ENCODE data around the gene ZBTB2. TPM values are rescaled to one million over a fixed set of nuclear protein-coding genes. Genes with fewer than 3 reads are reported as not detected.

Gene ZBTB2
- total RNA-seq, 2 donors from 2014 or later, result 11.4 to 15.2 TPM

- DNase-seq, result peak; percentile 39
- Histone ChIP-seq H3K27ac (ENCODE audit: low read depth, low read length) (peak overlapping the region; percentile 38), H3K4me3 (ENCODE audit: low read length) (no peak overlapping the region), H3K4me1 (ENCODE audit: control insufficient read depth, insufficient read depth, low read length) (peaks cover 7% of the 10 kb centered on the region), H3K9me3 (ENCODE audit: control insufficient read depth, low read length) (peaks cover 5% of the 10 kb centered on the region), H3K27me3 (ENCODE audit: control insufficient read depth, insufficient read depth, low read length, poor library complexity, severe bottlenecking) (no peaks in the 10 kb centered on the region), H3K36me3 (ENCODE audit: control insufficient read depth, insufficient read depth, low read length) (peaks cover 44% of the 10 kb centered on the region), H3K9ac (ENCODE audit: extremely low read depth, low read length, poor library complexity, severe bottlenecking) (no peak overlapping the region)
- H3K4me1 Mint-ChIP-seq, result peaks cover 7% of the 10 kb centered on the region
- H3K36me3 Mint-ChIP-seq (ENCODE audit: low read depth), result peaks cover 34% of the 10 kb centered on the region
- WGBS, 2 experiments (ENCODE audit: insufficient coverage in 1 of 2, insufficient read length in 1 of 2), result 93 to 97% methylated on average over 5 of the region's 5 CpGs
- H3K4me3 Mint-ChIP-seq, result no peak overlapping the region
- TF ChIP-seq, protein P1, sequence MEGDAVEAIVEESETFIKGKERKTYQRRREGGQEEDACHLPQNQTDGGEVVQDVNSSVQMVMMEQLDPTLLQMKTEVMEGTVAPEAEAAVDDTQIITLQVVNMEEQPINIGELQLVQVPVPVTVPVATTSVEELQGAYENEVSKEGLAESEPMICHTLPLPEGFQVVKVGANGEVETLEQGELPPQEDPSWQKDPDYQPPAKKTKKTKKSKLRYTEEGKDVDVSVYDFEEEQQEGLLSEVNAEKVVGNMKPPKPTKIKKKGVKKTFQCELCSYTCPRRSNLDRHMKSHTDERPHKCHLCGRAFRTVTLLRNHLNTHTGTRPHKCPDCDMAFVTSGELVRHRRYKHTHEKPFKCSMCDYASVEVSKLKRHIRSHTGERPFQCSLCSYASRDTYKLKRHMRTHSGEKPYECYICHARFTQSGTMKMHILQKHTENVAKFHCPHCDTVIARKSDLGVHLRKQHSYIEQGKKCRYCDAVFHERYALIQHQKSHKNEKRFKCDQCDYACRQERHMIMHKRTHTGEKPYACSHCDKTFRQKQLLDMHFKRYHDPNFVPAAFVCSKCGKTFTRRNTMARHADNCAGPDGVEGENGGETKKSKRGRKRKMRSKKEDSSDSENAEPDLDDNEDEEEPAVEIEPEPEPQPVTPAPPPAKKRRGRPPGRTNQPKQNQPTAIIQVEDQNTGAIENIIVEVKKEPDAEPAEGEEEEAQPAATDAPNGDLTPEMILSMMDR (conservative IDR thresholded peaks at IDR 0.05), result no peak
- no peaks in the 10 kb centered on the region for H3K27me3 Mint-ChIP-seq (ENCODE audit: insufficient read depth)
- no peak overlapping the region for H3K27ac Mint-ChIP-seq
- peaks cover 3% of the 10 kb centered on the region for H3K9me3 Mint-ChIP-seq
Measured at GRCh38 chr6:151372164-151372563, 19.2 kb downstream of the ZBTB2 start.

GRCh38 chr6:151370509-151371078 lies 20.8 kb downstream of the ZBTB2 start:
- H3K4me1 ChIP-seq (ENCODE audit: control insufficient read depth, insufficient read depth, low read length), result peaks cover 7% of the 10 kb centered on the region
- no peak overlapping the region for H3K4me3 ChIP-seq (ENCODE audit: low read length)
- no peaks in the 10 kb centered on the region for H3K27me3 Mint-ChIP-seq (ENCODE audit: insufficient read depth)
- H3K9me3 Mint-ChIP-seq, result no peaks in the 10 kb centered on the region
- no peak overlapping the region for H3K27ac Mint-ChIP-seq
- no peak overlapping the region for H3K27ac ChIP-seq (ENCODE audit: low read depth, low read length)
- no peak overlapping the region for H3K9ac ChIP-seq (ENCODE audit: extremely low read depth, low read length, poor library complexity, severe bottlenecking)
- peaks cover 52% of the 10 kb centered on the region for H3K36me3 ChIP-seq (ENCODE audit: control insufficient read depth, insufficient read depth, low read length)
- TF ChIP-seq, protein P1 (conservative IDR thresholded peaks at IDR 0.05), result peak; percentile 61
- H3K4me3 Mint-ChIP-seq, result no peak overlapping the region
- WGBS, 2 experiments (ENCODE audit: insufficient coverage in 1 of 2, insufficient read length in 1 of 2), result 93 to 97% methylated on average over 6 of the region's 6 CpGs
- H3K9me3 ChIP-seq (ENCODE audit: control insufficient read depth, low read length), result no peaks in the 10 kb centered on the region
- H3K27me3 ChIP-seq (ENCODE audit: control insufficient read depth, insufficient read depth, low read length, poor library complexity, severe bottlenecking), result no peaks in the 10 kb centered on the region
- peaks cover 47% of the 10 kb centered on the region for H3K36me3 Mint-ChIP-seq (ENCODE audit: low read depth)
- H3K4me1 Mint-ChIP-seq, result peaks cover 7% of the 10 kb centered on the region
- peak; percentile 53 for DNase-seq

DNA sequence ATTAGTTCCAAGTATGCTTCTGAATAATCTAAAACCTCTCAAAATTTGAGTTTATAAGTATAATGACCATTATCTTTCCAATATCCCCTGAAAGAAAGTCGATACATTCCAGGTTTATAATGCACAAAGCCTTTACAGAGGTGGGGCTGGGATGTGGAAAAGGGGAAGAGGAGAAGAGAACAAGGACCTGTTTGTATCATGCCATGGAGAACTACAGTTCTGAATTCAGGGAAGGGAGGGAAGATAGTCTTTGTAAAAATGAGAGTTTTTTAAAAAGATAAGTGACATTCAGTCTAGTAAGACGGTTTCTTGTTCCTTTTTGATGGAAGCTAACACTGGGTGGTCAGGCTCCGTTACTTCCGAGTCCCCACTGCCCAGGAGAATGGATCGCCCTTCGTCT lies 26.1 kb downstream of the ZBTB2 start:
- Mint-ChIP-seq H3K9me3 (no peaks in the 10 kb centered on the region), H3K27ac (peak overlapping the region; percentile 19), H3K36me3 (ENCODE audit: low read depth) (peaks cover 51% of the 10 kb centered on the region), H3K4me3 (no peak overlapping the region), H3K4me1 (no peaks in the 10 kb centered on the region), H3K27me3 (ENCODE audit: insufficient read depth) (no peaks in the 10 kb centered on the region)
- Histone ChIP-seq H3K36me3 (ENCODE audit: control insufficient read depth, insufficient read depth, low read length) (peaks cover 57% of the 10 kb centered on the region), H3K27me3 (ENCODE audit: control insufficient read depth, insufficient read depth, low read length, poor library complexity, severe bottlenecking) (no peaks in the 10 kb centered on the region), H3K9ac (ENCODE audit: extremely low read depth, low read length, poor library complexity, severe bottlenecking) (no peak overlapping the region), H3K9me3 (ENCODE audit: control insufficient read depth, low read length) (no peaks in the 10 kb centered on the region), H3K27ac (ENCODE audit: low read depth, low read length) (no peak overlapping the region), H3K4me3 (ENCODE audit: low read length) (no peak overlapping the region), H3K4me1 (ENCODE audit: control insufficient read depth, insufficient read depth, low read length) (no peaks in the 10 kb centered on the region)
- TF ChIP-seq, protein P1 (conservative IDR thresholded peaks at IDR 0.05), result no peak
- DNase-seq, result no peak
- WGBS, 2 experiments (ENCODE audit: insufficient coverage in 1 of 2, insufficient read length in 1 of 2), result 92 to 96% methylated on average over 3 to 6 of the region's 6 CpGs

Data from endodermal cell (in vitro differentiated cells).